NCI-H524 (cell line): ENCODE measurements around the gene PGM5.
"Not testable (repeated sequence)": the region's sequence is repeated elsewhere in the genome, so short reads cannot be mapped to it uniquely, and the experiment has no call there.

Experiments
- DNase-seq, 2 experiments: peaks; one replicate each; lab custom pipeline; 2025; lab: John Stamatoyannopoulos, UW

Gene PGM5

GRCh38 chr9:68356380-68357118 lies at the start of gene PGM5:
TSS of gene PGM5 (plus strand) at chr9:68356611. CDS start at chr9:68357128, 517 bp downstream.
- not testable (repeated sequence) for DNase-seq

DNA sequence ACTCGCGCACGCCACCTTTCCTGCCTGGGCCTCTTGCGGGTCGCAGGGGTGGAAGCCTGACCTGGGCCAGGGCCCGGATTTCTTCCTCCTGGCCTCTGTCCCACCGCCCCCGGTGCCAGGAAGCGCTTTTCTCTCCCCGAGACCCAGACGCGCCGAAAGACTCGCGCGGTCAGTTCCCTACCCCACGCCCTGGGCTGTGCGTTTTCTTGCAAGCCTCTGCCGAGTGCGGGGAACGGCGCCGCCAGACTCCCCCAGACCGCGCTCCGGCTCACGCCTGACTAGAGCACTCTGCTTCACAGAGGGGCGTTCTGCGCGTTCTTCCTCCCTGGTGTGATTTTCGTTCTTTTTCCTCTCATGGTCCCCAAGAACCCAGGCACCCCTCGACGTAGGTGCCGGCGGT lies 49.3 kb upstream of the PGM5 start:
- DNase-seq, result not testable (repeated sequence)

GRCh38 chr9:68307654-68308053 lies 48.8 kb upstream of the PGM5 start:
- not testable (repeated sequence) for DNase-seq

GRCh38 chr9:68311208-68311607 lies 45.2 kb upstream of the PGM5 start:
- DNase-seq, result not testable (repeated sequence)

DNA sequence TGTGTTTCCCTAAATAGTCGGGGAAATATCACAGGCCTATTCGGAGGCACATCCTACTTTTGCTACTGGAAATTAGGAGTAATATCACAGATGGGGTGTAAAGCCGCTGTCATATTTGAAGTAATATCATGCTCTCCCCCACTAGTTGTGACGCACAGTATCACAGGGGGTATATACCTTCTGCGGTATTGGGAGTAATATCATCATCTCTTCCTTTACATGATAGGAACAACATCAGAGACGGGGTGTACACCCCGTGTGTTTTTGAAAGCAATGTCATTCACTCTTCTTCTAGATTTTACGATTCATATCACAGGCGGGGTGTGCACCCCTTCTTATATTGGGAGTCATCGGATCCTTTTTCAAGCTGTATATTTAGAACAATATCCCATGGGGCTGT lies 38.2 kb upstream of the PGM5 start:
- not testable (repeated sequence) for DNase-seq

- DNase-seq, result not testable (repeated sequence)
Observed at GRCh38 chr9:68323749-68324148, 32.7 kb upstream of the PGM5 start.

DNA sequence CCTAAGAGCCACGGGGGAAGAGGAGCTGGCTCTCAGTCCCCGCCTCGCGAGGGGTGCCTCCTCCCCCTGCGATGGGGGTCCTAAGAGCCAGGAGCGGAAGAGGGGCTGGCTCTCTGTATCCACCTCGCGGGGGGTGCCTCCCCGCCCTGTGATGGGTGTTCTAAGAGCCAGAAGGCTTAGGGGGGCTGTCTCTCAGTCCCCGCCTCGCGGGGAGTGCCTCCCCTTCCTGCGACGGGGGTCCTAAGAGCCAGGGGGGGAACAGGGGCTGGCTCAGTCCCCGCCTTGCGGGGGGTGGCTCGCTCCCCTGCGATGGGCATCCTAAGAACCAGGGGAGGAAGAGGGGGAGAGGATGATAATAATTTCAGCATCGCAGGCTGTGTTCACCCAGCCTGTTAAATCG lies 31.9 kb upstream of the PGM5 start:
- not testable (repeated sequence) for DNase-seq

- not testable (repeated sequence) for DNase-seq
Observed at GRCh38 chr9:68329106-68329505, 27.3 kb upstream of the PGM5 start.

DNA sequence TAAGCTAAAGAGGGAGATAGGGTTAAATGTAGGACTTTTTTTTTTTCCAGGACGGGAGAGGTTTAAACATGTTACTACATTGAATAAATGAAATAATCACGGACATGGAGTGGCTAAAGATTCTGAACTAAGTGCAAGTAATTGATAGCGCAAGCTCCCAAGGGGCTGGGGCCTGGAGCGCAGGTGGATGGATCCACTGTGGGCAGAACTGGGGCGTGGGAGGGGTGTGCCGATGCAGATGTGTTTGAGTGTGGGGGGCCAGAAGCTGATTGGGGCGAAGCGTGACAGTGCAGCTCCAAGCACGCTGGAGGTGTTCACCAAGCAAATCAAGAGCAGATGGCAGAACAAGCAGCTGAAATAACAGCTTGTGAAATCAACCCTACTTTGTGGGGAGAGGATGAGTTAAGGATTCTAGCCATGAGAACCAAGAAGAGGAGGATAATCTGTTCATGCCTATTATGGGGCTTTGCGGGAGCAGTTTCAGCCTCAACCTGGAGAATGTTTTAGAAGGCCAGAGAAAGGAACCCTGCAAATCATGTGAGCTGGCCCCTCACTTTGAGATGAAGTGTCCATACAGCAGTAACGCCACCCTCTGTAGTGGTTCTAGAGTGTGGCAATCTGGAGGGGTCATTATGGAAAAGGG lies 25.8 kb upstream of the PGM5 start:
- DNase-seq, result not testable (repeated sequence)

- DNase-seq, result not testable (repeated sequence)
Observed at GRCh38 chr9:68332122-68332521, 24.3 kb upstream of the PGM5 start.

DNA sequence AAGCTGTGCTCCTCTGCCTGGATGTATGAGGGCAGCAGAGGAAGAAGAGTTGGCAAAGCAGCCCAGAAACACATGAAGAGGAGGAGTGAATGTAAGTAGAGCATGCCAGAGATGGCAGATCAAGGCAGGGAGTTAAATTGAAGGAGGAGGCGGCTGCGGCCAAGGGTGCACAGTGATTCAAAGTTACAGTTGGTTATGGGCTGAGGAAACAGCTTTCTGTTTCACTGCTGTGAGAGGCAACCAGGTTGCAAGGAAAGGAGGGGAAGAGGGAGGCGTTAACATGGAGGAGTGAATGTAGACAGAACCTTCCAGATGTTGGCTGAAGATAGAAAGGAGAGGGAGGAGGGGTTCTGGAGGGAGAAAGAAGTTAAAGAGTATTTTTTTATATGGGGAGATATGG lies 20.5 kb upstream of the PGM5 start:
- DNase-seq, result not testable (repeated sequence)

DNA sequence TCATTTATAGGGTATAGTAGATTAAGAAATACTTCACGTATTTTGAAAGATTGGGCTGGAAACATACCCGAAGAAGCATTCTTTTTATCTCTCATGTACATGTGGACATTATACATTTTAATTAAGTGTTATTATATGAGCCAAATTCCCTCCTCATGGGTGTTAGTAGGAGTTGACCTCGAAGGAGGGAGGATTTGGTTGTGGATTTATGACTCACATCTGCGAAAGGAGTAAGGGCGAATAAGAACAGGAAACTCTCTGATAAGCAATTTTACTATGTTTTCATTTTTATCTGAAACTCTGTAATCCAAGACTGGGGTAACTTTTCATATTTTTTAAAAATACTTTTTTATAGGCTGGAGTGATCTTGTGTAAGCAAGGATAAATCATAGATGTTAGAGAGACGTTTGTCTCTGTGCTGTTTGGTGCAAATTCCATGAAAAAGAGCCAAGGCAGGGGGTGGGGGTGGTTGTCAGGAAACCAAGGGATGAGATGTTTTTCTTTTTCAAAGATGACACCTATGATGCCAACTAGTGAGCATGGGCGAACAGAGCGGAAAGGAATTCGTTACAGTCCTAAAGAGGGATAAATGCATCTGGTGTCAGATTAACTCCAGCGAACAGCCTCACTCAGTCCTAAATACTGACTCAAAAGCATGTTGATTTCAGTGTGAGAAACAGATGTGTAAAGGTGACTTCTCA lies 19.6 kb upstream of the PGM5 start:
- DNase-seq, result not testable (repeated sequence)

DNA sequence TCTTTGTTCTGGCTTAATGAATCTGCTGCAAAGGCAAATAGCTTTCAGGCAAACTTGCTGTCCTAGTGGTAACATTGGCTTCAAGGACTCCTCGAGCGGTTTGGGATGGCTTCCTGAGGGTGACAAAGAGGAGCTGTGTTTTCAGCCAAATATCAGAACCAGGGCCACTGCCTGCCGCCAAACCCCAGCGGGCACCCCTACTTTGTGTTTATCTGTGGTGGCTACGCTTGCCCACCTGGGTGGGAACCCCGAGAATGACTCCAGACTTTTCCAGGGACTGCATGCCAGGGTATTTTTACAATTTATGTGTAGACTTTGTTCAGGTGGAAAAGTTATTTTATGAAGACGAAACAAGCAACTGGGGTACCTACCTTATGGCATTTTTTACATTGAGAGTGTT lies 18.4 kb upstream of the PGM5 start:
- DNase-seq, result not testable (repeated sequence)

- DNase-seq, result not testable (repeated sequence)
Observed at GRCh38 chr9:68342265-68343025, 14.0 kb upstream of the PGM5 start.

DNA sequence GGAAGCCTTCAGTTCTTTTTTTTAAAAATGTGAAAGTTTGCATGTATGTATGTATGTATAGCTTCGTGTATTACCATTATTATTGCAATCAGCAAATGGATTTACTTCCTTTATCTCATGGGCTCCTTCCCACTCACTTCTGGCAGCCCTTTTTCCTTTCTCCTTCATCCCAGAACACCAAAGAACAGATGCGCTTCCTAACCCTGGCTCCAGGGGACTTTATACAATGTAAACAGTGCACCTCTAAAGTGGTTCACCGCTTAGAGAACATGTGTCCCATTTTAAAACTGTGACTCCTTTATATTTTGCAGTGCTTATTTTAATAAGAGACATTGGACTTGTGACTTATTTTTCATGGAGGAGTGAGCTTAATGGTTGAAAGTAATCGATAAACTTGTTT lies 13.2 kb upstream of the PGM5 start:
- DNase-seq, result not testable (repeated sequence)

GRCh38 chr9:68343992-68344391 lies 12.4 kb upstream of the PGM5 start:
- not testable (repeated sequence) for DNase-seq

DNA sequence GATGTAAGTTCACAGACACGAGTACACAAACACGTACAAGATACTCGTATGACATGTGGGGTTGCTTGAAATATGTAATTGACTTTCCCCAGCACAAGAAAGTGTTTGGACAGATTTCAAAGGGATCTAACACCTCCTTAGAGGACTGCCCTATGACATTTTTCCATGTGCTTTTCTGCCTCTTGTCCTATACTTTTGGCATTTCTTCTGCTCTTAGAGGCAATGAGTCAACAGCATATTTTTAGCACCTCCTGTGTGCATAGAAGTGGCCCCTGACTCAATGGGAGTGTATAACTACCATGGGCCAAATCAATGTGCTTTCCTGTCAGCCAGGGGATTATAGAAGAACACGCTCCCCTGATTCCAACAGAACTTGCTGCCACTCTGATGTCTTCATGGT lies 4.7 kb upstream of the PGM5 start:
- not testable (repeated sequence) for DNase-seq

DNA sequence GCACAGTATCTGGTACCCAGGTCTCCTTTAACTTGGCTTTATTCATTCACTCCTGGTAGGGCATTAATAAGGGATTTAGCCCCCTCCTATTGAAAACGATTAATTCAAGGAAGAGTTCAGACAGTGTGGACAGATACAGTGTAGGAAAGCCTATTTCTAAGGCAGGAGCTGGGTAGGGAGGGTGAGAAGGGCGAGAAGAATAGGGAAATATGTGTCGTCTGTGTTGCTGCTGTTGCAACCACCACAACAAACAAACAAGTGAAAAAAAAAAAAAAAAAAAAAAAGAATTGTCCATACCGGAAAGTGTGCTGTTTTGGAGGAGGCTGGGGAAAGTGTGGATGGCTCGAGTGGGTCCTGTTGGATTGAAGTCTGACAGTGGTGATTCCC lies 425 bp upstream of the PGM5 start:
- DNase-seq, result not testable (repeated sequence)

- DNase-seq, result not testable (repeated sequence)
Observed at GRCh38 chr9:68357119-68357714, 806 bp downstream of the PGM5 start.

GRCh38 chr9:68366933-68367547 lies 10.6 kb downstream of the PGM5 start:
- not testable (repeated sequence) for DNase-seq

DNA sequence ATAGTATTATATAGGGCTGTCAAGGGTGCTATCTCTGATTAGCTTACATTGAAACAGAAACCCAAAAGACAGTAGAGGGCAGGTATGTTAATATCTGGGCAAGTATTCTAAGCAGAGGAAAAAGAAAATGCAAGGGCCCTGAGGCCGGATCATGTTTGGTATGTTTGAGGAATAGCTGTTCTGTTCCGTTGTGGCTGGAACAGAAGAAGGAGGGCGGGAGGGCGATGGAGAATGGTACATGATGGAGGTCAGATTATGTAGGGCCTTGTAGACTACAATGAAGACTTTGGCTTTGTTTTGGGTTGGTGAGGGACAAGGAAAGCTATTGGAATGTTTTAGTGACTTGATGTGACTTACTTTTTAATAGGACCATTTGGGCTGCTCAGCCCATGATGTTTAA lies 19.4 kb downstream of the PGM5 start:
- DNase-seq, result not testable (repeated sequence)
